GM18951 (cell line): ENCODE data around the gene PDSS2.

Experiments used
- POLR2A ChIP-seq: IDR thresholded peaks from 4 replicates; pipeline ENCODE4 v1.6.1; 2011; ENCODE audit warnings: mild to moderate bottlenecking; ENCODE audit not compliant: insufficient read length, insufficient read depth; ENCODE audit errors: extremely low read depth
- in situ Hi-C: fragments of 300-500 bp; cut with MboI; formaldehyde crosslinking; loops from one replicate; pipeline ENCODE4 v1.12.0; 2022; ENCODE audit warnings: low sequenced_read_pairs, mixed read lengths, inconsistent platforms; ENCODE audit not compliant: unreplicated experiment

Gene PDSS2

GRCh38 chr6:107355659-107356058 lies 103.7 kb downstream of the PDSS2 start:
- TF ChIP-seq POLR2A: no peak
- in situ Hi-C loops: no loop called here

GRCh38 chr6:107354451-107354850 lies 104.9 kb downstream of the PDSS2 start:
- no peak for TF ChIP-seq POLR2A
- in situ Hi-C loops: no loop called here

- TF ChIP-seq POLR2A: no peak
- in situ Hi-C loops: no loop called here
Observed at GRCh38 chr6:107353773-107354382, 105.5 kb downstream of the PDSS2 start.

DNA sequence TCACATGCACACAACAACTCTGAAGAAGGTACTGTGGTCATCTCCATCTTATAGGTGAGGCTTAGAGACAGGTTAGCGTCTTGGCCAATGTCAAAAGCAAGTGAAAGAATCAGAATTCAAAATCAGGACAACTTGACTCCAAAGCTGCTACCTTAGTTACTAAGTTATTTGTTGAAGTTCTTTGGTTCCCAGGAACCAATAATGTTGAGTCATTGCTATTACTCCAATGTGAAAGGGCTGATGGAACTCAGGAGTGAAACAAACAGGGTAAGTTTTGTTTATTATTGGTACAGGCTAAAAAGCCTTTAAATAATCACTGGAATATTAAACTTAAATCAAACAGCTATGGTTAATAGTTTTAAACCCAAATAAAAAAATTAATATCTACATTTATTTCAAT lies 111.1 kb downstream of the PDSS2 start:
- in situ Hi-C loops: no loop called here
- TF ChIP-seq POLR2A: no peak

GRCh38 chr6:107345393-107345792 lies 114.0 kb downstream of the PDSS2 start:
- in situ Hi-C loops: no loop called here
- TF ChIP-seq POLR2A: no peak

DNA sequence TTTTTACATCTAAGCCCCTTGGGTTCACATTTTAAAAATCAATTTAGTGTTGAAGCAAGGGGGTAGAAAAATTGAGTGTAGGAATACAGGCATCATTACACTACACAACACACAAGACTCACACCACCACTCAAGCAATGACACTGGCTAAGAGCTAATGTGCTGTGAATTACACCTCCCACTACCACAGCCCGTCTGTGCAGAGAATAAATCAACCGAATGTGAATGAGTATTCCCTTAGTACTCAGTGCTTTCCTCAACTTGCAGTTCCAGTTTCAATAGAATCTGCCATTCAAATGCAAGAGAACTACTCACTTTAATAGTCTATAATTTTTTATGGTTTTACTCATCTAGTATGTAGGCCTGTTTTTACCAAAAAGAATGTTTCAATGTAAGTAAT lies 114.4 kb downstream of the PDSS2 start:
- in situ Hi-C loops: no loop called here
- TF ChIP-seq POLR2A: no peak

DNA sequence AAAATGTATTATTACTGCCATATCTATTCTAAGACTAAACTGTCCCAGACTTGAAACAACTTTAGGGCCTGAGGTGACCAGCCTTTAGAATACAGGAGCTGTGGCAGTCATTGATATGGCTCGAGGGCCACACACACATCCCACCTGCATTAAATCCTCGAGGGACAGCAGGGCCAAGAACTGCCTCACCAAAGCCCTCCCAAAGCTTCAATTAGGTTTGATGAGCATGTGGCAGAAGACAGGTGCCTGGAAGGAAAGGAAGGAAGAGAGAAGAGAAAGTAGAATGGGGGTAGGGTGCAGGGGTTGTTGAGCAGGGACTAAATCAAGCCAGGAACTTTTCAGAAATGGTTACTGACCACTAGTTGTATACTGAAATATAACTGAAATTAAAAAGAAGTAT lies 115.0 kb downstream of the PDSS2 start:
- in situ Hi-C loops: no loop called here
- no peak for TF ChIP-seq POLR2A

DNA sequence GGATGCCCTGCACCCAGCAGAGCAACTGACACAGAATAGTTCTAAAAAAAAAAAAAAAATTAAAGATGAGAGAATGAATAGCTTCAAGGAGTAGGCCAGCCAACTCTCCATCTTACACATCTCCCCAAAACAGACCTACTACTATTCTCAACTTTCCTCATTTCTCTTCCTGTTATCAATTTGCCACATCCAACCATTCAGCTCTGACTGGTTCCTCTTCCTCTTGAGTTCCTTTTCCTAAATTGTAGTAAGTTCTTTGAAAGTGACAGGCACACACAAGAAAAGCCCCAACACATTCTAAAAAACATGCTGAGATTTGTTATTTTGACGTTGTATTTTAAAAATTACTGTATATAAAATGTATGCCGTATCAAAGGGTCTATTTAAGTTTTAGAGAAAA lies 117.2 kb downstream of the PDSS2 start:
- TF ChIP-seq POLR2A: no peak

DNA sequence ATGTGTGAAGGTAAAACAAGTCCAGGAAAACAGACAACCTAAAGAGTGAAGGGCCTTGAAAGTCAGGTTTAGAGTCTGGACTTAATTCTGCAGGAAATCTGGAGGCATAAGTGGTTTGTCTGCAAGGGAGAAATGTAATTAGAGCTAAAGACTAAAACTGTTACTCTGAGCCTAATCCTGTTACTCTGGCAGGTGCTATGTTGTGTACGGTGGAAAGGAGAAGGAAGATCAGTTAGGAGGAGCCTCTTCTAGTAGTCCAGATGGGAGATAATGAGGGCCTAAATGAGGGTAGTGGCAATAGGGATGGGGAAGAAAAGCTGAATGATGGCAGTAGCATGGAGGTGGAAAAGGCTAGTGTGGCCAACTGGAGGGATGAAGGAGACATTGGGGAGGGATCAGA lies 118.5 kb downstream of the PDSS2 start:
- TF ChIP-seq POLR2A: no peak
- in situ Hi-C loops: no loop called here

More for the DNA sequence above, 117.2 kb downstream of the PDSS2 start:
- in situ Hi-C loops: no loop called here

- no peak for TF ChIP-seq POLR2A
- in situ Hi-C loops: no loop called here
Observed at GRCh38 chr6:107337191-107337741, 122.1 kb downstream of the PDSS2 start.

- no peak for TF ChIP-seq POLR2A
- in situ Hi-C loops: no loop called here
Observed at GRCh38 chr6:107334026-107334425, 125.3 kb downstream of the PDSS2 start.

DNA sequence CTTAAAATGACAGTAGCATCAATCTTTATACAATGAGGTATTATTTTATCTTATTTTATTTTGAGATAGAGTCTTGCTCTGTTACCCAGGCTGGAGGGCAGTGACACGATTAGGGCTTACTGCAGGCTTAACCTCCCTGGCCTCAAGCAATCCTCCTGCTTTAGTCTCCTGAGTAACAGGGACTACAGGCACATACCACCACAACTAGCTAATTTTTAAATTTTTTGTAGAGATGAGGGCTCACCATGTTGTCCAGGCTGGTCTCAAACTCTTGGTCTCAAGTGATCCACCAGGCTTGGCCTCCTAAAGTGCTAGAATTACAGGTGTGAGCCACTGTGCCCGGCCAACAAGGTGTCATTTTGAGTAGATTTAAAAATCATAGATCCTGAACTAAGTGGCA lies 125.9 kb downstream of the PDSS2 start:
- in situ Hi-C loops: no loop called here
- TF ChIP-seq POLR2A: no peak

GRCh38 chr6:107331409-107332386 lies 127.7 kb downstream of the PDSS2 start:
- in situ Hi-C loops: no loop called here
- TF ChIP-seq POLR2A: no peak

- in situ Hi-C loops: no loop called here
- TF ChIP-seq POLR2A: no peak
Observed at GRCh38 chr6:107330168-107330567, 129.2 kb downstream of the PDSS2 start.
